CD4-positive, CD25-positive, alpha-beta regulatory T cell (primary cell): ENCODE measurements around the gene ZNF670. TPM values are rescaled to one million over a fixed set of nuclear protein-coding genes. Genes with fewer than 3 reads are reported as not detected.

Experiments
- ATAC-seq, 2 donors: fragments of 150-1000 bp; cut with Tn5 transposase; one replicate each; pipeline ENCODE4 v1.10.0; 2021; ENCODE audit warnings: low read depth in 2 of 2, moderate number of reproducible peaks in 2 of 2, moderate library complexity in 1 of 2
- DNase-seq, 3 donors: peaks; one replicate each; pipeline versions ENCODE4 v3.0.0 to v3.0.0-alpha.2; 2012 to 2022; ENCODE audit warnings: mixed read lengths in 1 of 3
- H3K27ac ChIP-seq: one replicate; pipeline ENCODE4 v1.7.0; 2013; ENCODE audit warnings: mild to moderate bottlenecking, low read length; ENCODE audit not compliant: insufficient read depth, poor library complexity, severe bottlenecking
- H3K27me3 ChIP-seq: one replicate; pipeline ENCODE4 v1.7.0; 2013; ENCODE audit warnings: low read length; ENCODE audit not compliant: control insufficient read depth, insufficient read depth
- H3K36me3 ChIP-seq: one replicate; pipeline ENCODE4 v1.7.0; 2013; ENCODE audit warnings: mild to moderate bottlenecking, low read length, moderate library complexity; ENCODE audit not compliant: control insufficient read depth, insufficient read depth
- H3K4me1 ChIP-seq: 2 replicates; pipeline ENCODE4 v1.7.0; 2013; ENCODE audit warnings: mild to moderate bottlenecking, low read length; ENCODE audit not compliant: insufficient read depth, control insufficient read depth, poor library complexity, severe bottlenecking
- H3K4me3 ChIP-seq: one replicate; pipeline ENCODE4 v1.7.0; 2013; ENCODE audit warnings: low read depth, mild to moderate bottlenecking, low read length, moderate library complexity
- H3K9me3 ChIP-seq, 2 experiments: 1 replicate in 1 of 2; 2 replicates in 1 of 2; pipeline ENCODE4 v1.7.0; 2013; ENCODE audit warnings: low read length in 2 of 2, mild to moderate bottlenecking in 1 of 2, moderate library complexity in 1 of 2; ENCODE audit not compliant: control insufficient read depth in 2 of 2
- H3K27ac Mint-ChIP-seq, 3 donors: one replicate each; pipeline ENCODE4 v1.8.0; 2020 to 2022; ENCODE audit warnings: mild to moderate bottlenecking in 3 of 3, mixed read lengths in 3 of 3, moderate library complexity in 2 of 3
- H3K27me3 Mint-ChIP-seq: one replicate; pipeline ENCODE4 v1.8.0; 2022; ENCODE audit warnings: mild to moderate bottlenecking, mixed read lengths
- H3K36me3 Mint-ChIP-seq: one replicate; pipeline ENCODE4 v1.8.0; 2020; ENCODE audit warnings: mixed read lengths
- H3K4me1 Mint-ChIP-seq, 4 donors: one replicate each; pipeline ENCODE4 v1.8.0; 2020 to 2022; ENCODE audit warnings: mixed read lengths in 4 of 4, mild to moderate bottlenecking in 1 of 4
- H3K4me3 Mint-ChIP-seq, 4 donors: one replicate each; pipeline ENCODE4 v1.8.0; 2020 to 2022; ENCODE audit warnings: mild to moderate bottlenecking in 4 of 4, mixed read lengths in 4 of 4, moderate library complexity in 3 of 4
- H3K9me3 Mint-ChIP-seq, 7 donors: one replicate each; pipeline ENCODE4 v1.8.0; 2020 to 2022; ENCODE audit warnings: mixed read lengths in 7 of 7, mild to moderate bottlenecking in 3 of 7, moderate library complexity in 2 of 7
- polyA plus RNA-seq, 4 donors: library from polyadenylated mRNA; unstranded; fragments of 300-500 nt; fragmentation: Illumina TruSeq; gene quantifications; one replicate each; pipeline ENCODE4 v1.2.3, GENCODE V29; 2021
- total RNA-seq: library from RNA; stranded (reverse); gene quantifications from one replicate; pipeline ENCODE4 v1.2.3, GENCODE V29; 2022

The ZNF670 gene
- total and polyA plus RNA-seq, 5 donors from 2014 or later, result 0.37 to 1.4 (median 0.74) TPM

DNA sequence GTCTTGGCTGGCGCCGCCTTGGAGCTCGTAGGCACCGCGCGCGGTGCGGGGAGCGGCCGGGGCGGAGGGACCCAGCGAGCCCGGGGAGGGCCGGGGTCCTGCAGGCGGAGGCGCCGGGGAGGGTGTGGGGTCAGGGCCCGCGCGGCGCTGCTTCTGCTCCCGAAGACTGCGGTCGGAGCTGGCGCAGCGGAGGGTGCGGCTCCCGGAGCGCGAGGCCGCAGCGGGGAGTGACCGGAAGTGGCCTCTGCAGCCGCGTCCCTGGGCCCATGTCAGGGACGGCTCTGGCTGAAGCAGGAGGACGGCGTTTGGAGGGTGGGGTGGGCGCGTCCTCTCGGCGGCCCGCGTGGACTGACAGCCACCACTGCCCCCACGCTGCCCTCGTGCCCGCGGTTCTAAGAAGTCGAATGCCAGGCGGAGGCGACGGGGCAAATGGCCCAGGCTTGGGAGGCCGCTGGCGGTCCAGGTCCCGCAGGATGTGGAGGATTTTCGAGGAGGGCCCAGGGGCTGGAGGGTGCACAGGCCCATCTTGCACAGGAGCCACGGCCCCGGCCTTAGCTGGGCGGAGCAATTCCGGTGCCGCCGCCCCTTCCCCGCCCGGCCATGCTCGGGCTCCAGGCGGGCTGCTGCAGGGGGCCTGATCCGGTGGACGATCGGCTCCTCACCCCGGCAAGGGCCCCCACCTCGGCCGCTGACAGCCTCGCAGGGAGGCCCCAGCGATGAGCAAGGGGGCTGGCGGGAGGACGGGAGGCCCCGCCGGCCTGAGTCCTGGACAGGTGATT is 33.3 kb upstream of the ZNF670 start:
- H3K4me1 Mint-ChIP-seq, result peaks cover 5 to 13% (median 6%) of the 10 kb centered on the region in 4 donors
- peak; percentile 19 to 29 for ATAC-seq

DNA sequence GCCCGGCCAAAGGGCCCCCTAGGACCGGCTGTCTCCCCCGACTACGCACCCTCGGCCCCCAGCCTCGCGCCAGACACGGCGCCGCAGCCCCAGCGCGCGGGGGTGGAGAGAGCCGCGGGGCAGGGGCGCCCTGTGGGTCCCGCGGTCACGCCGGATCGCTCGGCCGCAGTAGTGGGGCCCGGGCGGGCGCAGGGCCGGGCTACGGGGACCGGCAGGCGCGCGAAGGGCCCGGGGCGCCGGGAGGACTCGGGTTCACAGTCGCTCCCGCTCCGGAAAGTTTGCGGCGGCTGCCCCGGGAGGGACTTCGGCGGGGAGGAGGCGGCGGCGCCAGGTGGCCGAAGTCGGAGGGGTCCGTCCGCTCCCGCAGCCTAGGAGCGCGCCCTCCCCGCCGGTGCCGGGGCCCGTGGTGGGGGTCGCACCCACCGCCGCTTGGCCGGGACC is 32.7 kb upstream of the ZNF670 start:
- Mint-ChIP-seq H3K4me3 (peak overlapping the region in 3 of 4 donors; percentile 62 to 85 (median 70)), H3K9me3 (peaks cover 0 to 2% (median 0%) of the 10 kb centered on the region in 7 donors), H3K36me3 (no peaks in the 10 kb centered on the region), H3K27me3 (peaks cover 42% of the 10 kb centered on the region), H3K27ac (no peak overlapping the region), H3K4me1 (peaks cover 5 to 13% (median 6%) of the 10 kb centered on the region in 4 donors)
- no peak overlapping the region for H3K27ac ChIP-seq
- DNase-seq, result no peak
- no peaks in the 10 kb centered on the region for H3K36me3 ChIP-seq
- no peaks in the 10 kb centered on the region for H3K9me3 ChIP-seq
- H3K27me3 ChIP-seq, result peaks cover 20% of the 10 kb centered on the region
- H3K4me3 ChIP-seq, result no peak overlapping the region
- ATAC-seq, result no peak
- H3K4me1 ChIP-seq, result peaks cover 20% of the 10 kb centered on the region

More for the DNA sequence above, 33.3 kb upstream of the ZNF670 start:
- H3K4me3 ChIP-seq, result no peak overlapping the region
- no peaks in the 10 kb centered on the region for H3K9me3 ChIP-seq
- H3K4me3 Mint-ChIP-seq, result peak overlapping the region in 1 of 4 donors; percentile 35
- peaks cover 42% of the 10 kb centered on the region for H3K27me3 Mint-ChIP-seq
- no peak overlapping the region for H3K27ac Mint-ChIP-seq
- H3K36me3 ChIP-seq, result no peaks in the 10 kb centered on the region
- peaks cover 0 to 2% (median 0%) of the 10 kb centered on the region in 7 donors for H3K9me3 Mint-ChIP-seq
- peaks cover 20% of the 10 kb centered on the region for H3K4me1 ChIP-seq
- DNase-seq, result no peak
- peaks cover 20% of the 10 kb centered on the region for H3K27me3 ChIP-seq
- H3K27ac ChIP-seq, result no peak overlapping the region
- H3K36me3 Mint-ChIP-seq, result no peaks in the 10 kb centered on the region

- H3K27ac ChIP-seq, result no peak overlapping the region
- H3K9me3 ChIP-seq, result no peaks in the 10 kb centered on the region
- ATAC-seq (no peak), DNase-seq (peak in 1 of 3 donors; percentile 33)
- H3K4me3 ChIP-seq, result peak overlapping the region; percentile 55
- Mint-ChIP-seq H3K27ac (peak overlapping the region in 1 of 3 donors; percentile 29), H3K27me3 (peaks cover 42% of the 10 kb centered on the region), H3K36me3 (no peaks in the 10 kb centered on the region), H3K4me3 (peak overlapping the region; percentile 62 to 85 (median 71)), H3K9me3 (peaks cover 0 to 3% (median 0%) of the 10 kb centered on the region in 7 donors), H3K4me1 (peaks cover 5 to 13% (median 6%) of the 10 kb centered on the region in 4 donors)
- peaks cover 20% of the 10 kb centered on the region for H3K27me3 ChIP-seq
- no peaks in the 10 kb centered on the region for H3K36me3 ChIP-seq
- H3K4me1 ChIP-seq, result peaks cover 20% of the 10 kb centered on the region
Measured at GRCh38 chr1:247110627-247111258, 32.1 kb upstream of the ZNF670 start.

DNA sequence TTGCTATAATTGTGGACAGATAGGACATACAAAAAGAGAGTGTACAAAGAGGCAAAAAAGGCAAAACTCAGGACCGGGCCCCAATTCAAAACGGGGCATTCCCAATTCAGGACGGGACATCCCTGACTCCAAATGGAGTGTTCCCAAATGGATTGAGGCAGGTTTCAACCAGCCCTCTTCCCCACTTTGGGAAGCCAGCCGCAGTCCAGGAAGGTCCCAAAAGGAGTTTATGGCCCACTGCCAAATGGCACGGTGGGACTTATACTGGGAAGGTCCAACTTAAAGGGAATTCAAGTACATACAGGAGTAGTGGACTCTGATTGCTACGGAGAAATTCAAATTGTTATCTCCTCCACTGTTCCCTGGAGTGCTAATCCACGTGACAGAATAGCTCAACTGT is 29.1 kb upstream of the ZNF670 start:
- ATAC-seq (no peak), DNase-seq (no peak)
- peaks cover 0 to 19% (median 4%) of the 10 kb centered on the region in 7 donors for H3K9me3 Mint-ChIP-seq
- peaks cover 4% of the 10 kb centered on the region for H3K36me3 Mint-ChIP-seq
- H3K4me3 Mint-ChIP-seq, result peak overlapping the region in 1 of 4 donors; percentile 49
- H3K4me1 Mint-ChIP-seq, result peaks cover 0 to 30% (median 10%) of the 10 kb centered on the region in 4 donors
- Histone ChIP-seq H3K27ac (no peak overlapping the region), H3K36me3 (peaks cover 3% of the 10 kb centered on the region), H3K27me3 (peaks cover 20% of the 10 kb centered on the region), H3K9me3 (peaks cover 4 to 9% of the 10 kb centered on the region in 2 experiments), H3K4me3 (no peak overlapping the region), H3K4me1 (peaks cover 30% of the 10 kb centered on the region)
- H3K27ac Mint-ChIP-seq, result no peak overlapping the region
- H3K27me3 Mint-ChIP-seq, result peaks cover 35% of the 10 kb centered on the region

DNA sequence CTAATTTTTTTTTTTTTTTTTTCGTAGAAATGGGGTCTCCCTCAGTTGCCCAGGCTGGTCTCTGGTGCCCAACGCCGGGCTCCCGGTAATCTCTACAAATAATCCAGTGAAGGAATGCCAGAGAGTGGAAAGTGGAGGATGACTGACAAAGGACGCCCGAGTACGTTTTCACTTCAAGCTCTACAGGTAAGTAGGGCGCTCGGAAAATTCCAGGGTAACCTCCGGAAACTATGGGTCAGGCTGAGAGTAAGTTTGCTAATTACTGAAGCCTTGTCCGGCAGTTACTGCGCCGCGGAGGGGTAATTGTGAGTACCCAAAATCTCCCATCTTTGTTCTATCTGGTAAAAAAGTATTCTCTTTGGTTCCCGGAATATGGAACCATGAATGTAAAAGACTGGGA is 27.4 kb upstream of the ZNF670 start:
- Mint-ChIP-seq H3K27ac (no peak overlapping the region), H3K4me1 (peaks cover 4 to 31% (median 12%) of the 10 kb centered on the region in 4 donors), H3K4me3 (peak overlapping the region in 3 of 4 donors; percentile 38 to 70 (median 48)), H3K27me3 (peaks cover 31% of the 10 kb centered on the region), H3K9me3 (peaks cover 2 to 22% (median 12%) of the 10 kb centered on the region in 7 donors), H3K36me3 (peaks cover 20% of the 10 kb centered on the region)
- Histone ChIP-seq H3K27me3 (peaks cover 16% of the 10 kb centered on the region), H3K4me1 (peaks cover 16% of the 10 kb centered on the region), H3K4me3 (no peak overlapping the region), H3K9me3 (peaks cover 21 to 26% of the 10 kb centered on the region in 2 experiments), H3K27ac (no peak overlapping the region), H3K36me3 (peaks cover 19% of the 10 kb centered on the region)
- DNase-seq (no peak), ATAC-seq (no peak)

DNA sequence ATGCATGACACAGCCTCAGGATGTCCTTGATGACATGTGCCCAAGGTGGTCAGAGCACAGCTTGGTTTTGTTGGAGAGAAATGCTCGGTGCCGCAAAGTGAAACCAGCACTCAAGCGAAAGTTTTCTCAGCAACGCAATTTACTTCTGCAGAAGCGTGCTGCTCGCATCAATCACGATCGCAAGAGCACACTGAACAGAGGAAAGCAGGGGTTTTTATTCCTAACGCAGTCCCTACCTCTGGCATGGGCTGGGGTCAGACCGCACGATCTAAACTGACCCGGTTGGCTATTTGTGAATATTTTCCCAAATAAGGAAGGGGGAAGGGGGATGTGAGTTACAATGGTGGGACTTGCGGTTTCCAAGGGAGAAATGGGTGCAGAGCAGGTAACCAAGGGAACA is 26.4 kb upstream of the ZNF670 start:
- H3K4me3 ChIP-seq, result peak overlapping the region; percentile 89
- Mint-ChIP-seq H3K9me3 (peaks cover 2 to 32% (median 20%) of the 10 kb centered on the region in 7 donors), H3K27ac (no peak overlapping the region)

GRCh38 chr1:247103859-247104591 is 25.4 kb upstream of the ZNF670 start, which contains the start of gene ZNF669:
TSS of gene ZNF669 (minus strand) at chr1:247104356. CDS start at chr1:247104199, 157 bp downstream.
- ATAC-seq (peak; percentile 99 to 100), DNase-seq (peak; percentile 81 to 95 (median 87))
- Histone ChIP-seq H3K4me3 (peak within 1 kb of the TSS; percentile 89), H3K27ac (peak within 1 kb of the TSS; percentile 71), H3K4me1 (peaks cover 10% of the 10 kb centered on the region), H3K36me3 (peaks cover 28% of the 10 kb centered on the region), H3K9me3 (peaks cover 31 to 43% of the 10 kb centered on the region in 2 experiments), H3K27me3 (peaks cover 5% of the 10 kb centered on the region)
- H3K4me1 Mint-ChIP-seq, result peaks cover 4 to 24% (median 9%) of the 10 kb centered on the region in 4 donors
- H3K27ac Mint-ChIP-seq, result peak within 1 kb of the TSS; percentile 83 to 86 (median 84)
- peaks cover 16% of the 10 kb centered on the region for H3K27me3 Mint-ChIP-seq
- peak within 1 kb of the TSS; percentile 92 to 98 (median 94) for H3K4me3 Mint-ChIP-seq
- H3K9me3 Mint-ChIP-seq, result peaks cover 2 to 40% (median 20%) of the 10 kb centered on the region in 7 donors
- H3K36me3 Mint-ChIP-seq, result peaks cover 28% of the 10 kb centered on the region

More for the DNA sequence above, 26.4 kb upstream of the ZNF670 start:
- ATAC-seq (no peak), DNase-seq (no peak)
- peaks cover 12% of the 10 kb centered on the region for H3K27me3 ChIP-seq
- peaks cover 28% of the 10 kb centered on the region for H3K36me3 Mint-ChIP-seq
- peaks cover 30 to 35% of the 10 kb centered on the region in 2 experiments for H3K9me3 ChIP-seq
- H3K4me3 Mint-ChIP-seq, result peak overlapping the region in 3 of 4 donors; percentile 92 to 98 (median 93)
- H3K27ac ChIP-seq, result no peak overlapping the region
- H3K4me1 ChIP-seq, result peaks cover 10% of the 10 kb centered on the region
- peaks cover 4 to 25% (median 10%) of the 10 kb centered on the region in 4 donors for H3K4me1 Mint-ChIP-seq
- peaks cover 24% of the 10 kb centered on the region for H3K27me3 Mint-ChIP-seq
- peaks cover 28% of the 10 kb centered on the region for H3K36me3 ChIP-seq
